Endothelial cell of umbilical vein (primary cell): ENCODE measurements around the gene CELF2. TPM values are rescaled to one million over a fixed set of nuclear protein-coding genes. Genes with fewer than 3 reads are reported as not detected.

ENCODE experiments used
- BruUV-seq: library from RNA; stranded (reverse); fragments of 400-500 nt; replicated peaks from 2 replicates; lab custom pipeline; 2021; lab: Mats Ljungman, UMichigan
- CTCF ChIA-PET: fragments of 300-600, 350-600 bp; sonication (Branson Sonifier 250); formaldehyde crosslinking; loops from one replicate; lab custom pipeline; 2021; ENCODE audit warnings: antibody characterized with exemption, inconsistent platforms; lab: Charles Lee
- POLR2A ChIA-PET: fragments of 300-600, 350-600 bp; sonication (Branson Sonifier 250); formaldehyde crosslinking; loops from one replicate; lab custom pipeline; 2021; ENCODE audit warnings: antibody characterized with exemption, inconsistent platforms; lab: Charles Lee
- DNase-seq: peaks from one replicate; pipeline ENCODE4 v3.0.0-alpha.2; 2011; ENCODE audit warnings: low read depth, low spot score
- FAIRE-seq: peaks from 2 replicates; lab custom pipeline; 2011; peaks lifted over from hg19 to GRCh38; lab: Jason Lieb, UNC
- H2AFZ ChIP-seq: 2 replicates; pipeline ENCODE4 v1.6.0; 2012; ENCODE audit warnings: low read depth, low read length, control low read depth, inconsistent platforms
- H3K27ac ChIP-seq: 2 replicates; pipeline ENCODE4 v1.5.1; 2011; ENCODE audit warnings: low read depth, mild to moderate bottlenecking, control low read depth, low read length, moderate library complexity; ENCODE audit not compliant: insufficient read depth
- H3K27me3 ChIP-seq, 2 experiments: 2 replicates each; pipeline versions ENCODE4 v1.6.0 to v1.6.1; 2011; ENCODE audit warnings: low read length in 2 of 2, mixed read lengths in 1 of 2; ENCODE audit not compliant: control insufficient read depth in 2 of 2, insufficient read depth in 2 of 2
- H3K36me3 ChIP-seq, 2 experiments: 2 replicates in 1 of 2; 3 replicates in 1 of 2; pipeline ENCODE4 v1.5.1; 2011; ENCODE audit warnings: low read length in 2 of 2, mild to moderate bottlenecking in 1 of 2, moderate library complexity in 1 of 2; ENCODE audit not compliant: control insufficient read depth in 2 of 2, insufficient read depth in 2 of 2; ENCODE audit errors: extremely low read depth in 1 of 2
- H3K4me1 ChIP-seq: 3 replicates; pipeline ENCODE4 v1.5.1; 2011; ENCODE audit warnings: mild to moderate bottlenecking, low read length; ENCODE audit not compliant: control insufficient read depth, insufficient read depth; ENCODE audit errors: extremely low read depth
- H3K4me2 ChIP-seq: 2 replicates; pipeline ENCODE4 v1.6.1; 2011; ENCODE audit warnings: low read length, control low read depth, mixed read lengths; ENCODE audit not compliant: insufficient read depth
- H3K4me3 ChIP-seq, 3 experiments: fragments of 200-600 bp in 1 of 3; sonication (generic), shearing (Covaris generic) in 1 of 3; replicated peaks in 1 of 3; 2 replicates each; pipeline ENCODE4 v1.5.1; 2011 to 2016; ENCODE audit warnings: control low read depth in 3 of 3, low read length in 3 of 3, mild to moderate bottlenecking in 2 of 3, inconsistent platforms in 1 of 3, low read depth in 1 of 3, moderate library complexity in 1 of 3; ENCODE audit not compliant: insufficient read depth in 1 of 3
- H3K79me2 ChIP-seq: 2 replicates; pipeline ENCODE4 v1.6.0; 2012; ENCODE audit warnings: low read length, inconsistent platforms; ENCODE audit not compliant: control insufficient read depth, insufficient read depth
- H3K9ac ChIP-seq: replicated peaks from 2 replicates; pipeline ENCODE3; 2011; ENCODE audit warnings: low read length, control low read depth; ENCODE audit not compliant: insufficient read depth; ENCODE audit errors: extremely low read depth
- H3K9me1 ChIP-seq: replicated peaks from 3 replicates; pipeline ENCODE4 v1.6.0; 2011; ENCODE audit warnings: mild to moderate bottlenecking, low read length; ENCODE audit not compliant: control insufficient read depth, insufficient read depth; ENCODE audit errors: extremely low read depth
- H3K9me3 ChIP-seq: replicated peaks from 2 replicates; pipeline ENCODE4 v1.5.1; 2012; ENCODE audit warnings: low read length, inconsistent platforms; ENCODE audit not compliant: control insufficient read depth, insufficient read depth
- H4K20me1 ChIP-seq: replicated peaks from 2 replicates; pipeline ENCODE3; 2011; ENCODE audit warnings: mild to moderate bottlenecking, low read length; ENCODE audit not compliant: control insufficient read depth, insufficient read depth; ENCODE audit errors: extremely low read depth
- EZH2 ChIP-seq: IDR thresholded peaks from 2 replicates; pipeline ENCODE4 v1.6.1; 2012; ENCODE audit warnings: borderline replicate concordance, low read depth, mild to moderate bottlenecking, moderate library complexity, low read length, inconsistent platforms; ENCODE audit not compliant: severe bottlenecking
- FOS ChIP-seq: IDR thresholded peaks from 2 replicates; pipeline ENCODE4 v1.6.1; 2011; ENCODE audit warnings: mild to moderate bottlenecking, low read length, moderate library complexity, borderline replicate concordance; ENCODE audit not compliant: insufficient read depth
- GATA2 ChIP-seq: IDR thresholded peaks from 2 replicates; pipeline ENCODE4 v1.7.0; 2011; ENCODE audit warnings: low read depth, mild to moderate bottlenecking, moderate library complexity, mixed read lengths, low read length; ENCODE audit not compliant: insufficient read length, insufficient read depth
- JUN ChIP-seq: IDR thresholded peaks from 2 replicates; pipeline ENCODE4 v1.6.1; 2011; ENCODE audit warnings: borderline replicate concordance, low read depth; ENCODE audit not compliant: insufficient read length, insufficient read depth
- MAX ChIP-seq: IDR thresholded peaks from 2 replicates; pipeline ENCODE4 v1.6.1; 2011; ENCODE audit not compliant: insufficient read depth, insufficient read length
- MYC ChIP-seq: IDR thresholded peaks from one replicate; pipeline ENCODE4 v1.6.1; 2011; ENCODE audit warnings: mild to moderate bottlenecking, low read depth, low read length
- POLR2A ChIP-seq: IDR thresholded peaks from 2 replicates; pipeline ENCODE4 v1.6.1; 2012; ENCODE audit warnings: low read depth, mild to moderate bottlenecking, control low read depth, low read length
- POLR2AphosphoS5 ChIP-seq: IDR thresholded peaks from 2 replicates; pipeline ENCODE4 v1.6.1; 2012; ENCODE audit warnings: low read depth, mild to moderate bottlenecking, control low read depth, low read length, moderate library complexity; ENCODE audit not compliant: insufficient read depth
- dilution Hi-C: fragments of 300-500 bp; cut with MboI; formaldehyde crosslinking; loops from one replicate; pipeline ENCODE4 v1.15.0; 2019; ENCODE audit warnings: low sequenced_read_pairs; ENCODE audit not compliant: extremely low pct_ligation_motif_present
- intact Hi-C: fragments of 100-400 bp; cut with micrococcal nuclease; formaldehyde crosslinking; loops from one replicate; pipeline ENCODE4 v1.10.0; 2022
- polyA plus RNA-seq, 4 experiments: library from polyadenylated mRNA; depleted of rRNA in 3 of 4; stranded (reverse) in 3 of 4; unstranded in 1 of 4; fragments of >200 nt; gene quantifications; 2 replicates each; pipeline versions ENCODE4 v1.2.1 to v1.2.3, GENCODE V29; 2011 to 2012; ENCODE audit warnings: missing spikeins in 1 of 4
- total RNA-seq: library from RNA; stranded (reverse); gene quantifications from 2 replicates; pipeline ENCODE4 v1.2.3, GENCODE V29; 2021
- TF ChIP-seq, protein P1 (sequence below), 2 donors: IDR thresholded peaks; 1 replicate in 1 of 2; 2 replicates in 1 of 2; pipeline ENCODE4 v1.5.1; 2011; ENCODE audit warnings: low read length in 2 of 2, mild to moderate bottlenecking in 2 of 2, moderate library complexity in 2 of 2, control low read depth in 1 of 2, inconsistent platforms in 1 of 2, low read depth in 1 of 2; ENCODE audit not compliant: insufficient read depth in 1 of 2; ENCODE audit errors: extremely low read depth in 1 of 2

Gene CELF2
- total and polyA plus RNA-seq, 2 donors (not counting 3 experiments of a cell fraction or from before 2014, with no cell fraction given): 21.6 to 42.6 TPM

GRCh38 chr10:11214407-11214806 is 196.7 kb downstream of the CELF2 start:
- Histone ChIP-seq H3K9me1 (no peaks in the 10 kb centered on the region), H3K27me3 (no peaks in the 10 kb centered on the region), H3K4me3 (no peak overlapping the region), H2AFZ (no peak overlapping the region), H3K79me2 (no peaks in the 10 kb centered on the region), H3K9ac (no peak overlapping the region), H3K9me3 (no peaks in the 10 kb centered on the region), H3K36me3 (no peaks in the 10 kb centered on the region), H3K4me1 (peaks cover 30% of the 10 kb centered on the region), H3K4me2 (no peak overlapping the region), H3K27ac (no peak overlapping the region), H4K20me1 (no peaks in the 10 kb centered on the region)
- no TSS peak for BruUV-seq
- dilution Hi-C loops: no loop called here
- POLR2A ChIA-PET: no interaction called here
- FAIRE-seq (no peak), DNase-seq (no peak)
- intact Hi-C loops: no loop called here
- TF ChIP-seq MYC (no peak), POLR2A (no peak), EZH2 (no peak), JUN (no peak), MAX (no peak), GATA2 (no peak), POLR2AphosphoS5 (no peak), FOS (no peak)
- TF ChIP-seq, protein P1, sequence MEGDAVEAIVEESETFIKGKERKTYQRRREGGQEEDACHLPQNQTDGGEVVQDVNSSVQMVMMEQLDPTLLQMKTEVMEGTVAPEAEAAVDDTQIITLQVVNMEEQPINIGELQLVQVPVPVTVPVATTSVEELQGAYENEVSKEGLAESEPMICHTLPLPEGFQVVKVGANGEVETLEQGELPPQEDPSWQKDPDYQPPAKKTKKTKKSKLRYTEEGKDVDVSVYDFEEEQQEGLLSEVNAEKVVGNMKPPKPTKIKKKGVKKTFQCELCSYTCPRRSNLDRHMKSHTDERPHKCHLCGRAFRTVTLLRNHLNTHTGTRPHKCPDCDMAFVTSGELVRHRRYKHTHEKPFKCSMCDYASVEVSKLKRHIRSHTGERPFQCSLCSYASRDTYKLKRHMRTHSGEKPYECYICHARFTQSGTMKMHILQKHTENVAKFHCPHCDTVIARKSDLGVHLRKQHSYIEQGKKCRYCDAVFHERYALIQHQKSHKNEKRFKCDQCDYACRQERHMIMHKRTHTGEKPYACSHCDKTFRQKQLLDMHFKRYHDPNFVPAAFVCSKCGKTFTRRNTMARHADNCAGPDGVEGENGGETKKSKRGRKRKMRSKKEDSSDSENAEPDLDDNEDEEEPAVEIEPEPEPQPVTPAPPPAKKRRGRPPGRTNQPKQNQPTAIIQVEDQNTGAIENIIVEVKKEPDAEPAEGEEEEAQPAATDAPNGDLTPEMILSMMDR (IDR thresholded peaks at IDR 0.05; ENCODE audit: extremely low read depth in 1 of 2, insufficient read depth in 1 of 2, low read depth in 1 of 2, low read length in 2 of 2): no peak
- CTCF ChIA-PET: no interaction called here
